Epithelial cell of proximal tubule (primary cell): ENCODE data around the gene SYT7. TPM values are rescaled to one million over a fixed set of nuclear protein-coding genes. Genes with fewer than 3 reads are reported as not detected.

Experiments
- DNase-seq: peaks from one replicate; pipeline ENCODE4 v3.0.0-alpha.2; 2011; ENCODE audit warnings: low read depth
- H3K4me3 ChIP-seq: 2 replicates; pipeline ENCODE4 v1.5.1; 2011; ENCODE audit warnings: low read depth, mild to moderate bottlenecking, low read length
- CTCF ChIP-seq: conservative IDR thresholded peaks from 2 replicates; pipeline ENCODE4 v1.5.1; 2012; ENCODE audit warnings: low read depth, mild to moderate bottlenecking, low read length
- total RNA-seq: library from RNA; depleted of rRNA; stranded (reverse); fragments of >200 nt; gene quantifications from 2 replicates; pipeline ENCODE4 v1.2.3, GENCODE V29; 2015

SYT7 gene
- total RNA-seq, 1 donor from 2014 or later, result 0.23 TPM

- TF ChIP-seq CTCF, result no peak
- no peak for DNase-seq
Observed at GRCh38 chr11:61507012-61507768, 73.7 kb downstream of the SYT7 start.

GRCh38 chr11:61505640-61506155, 75.2 kb downstream of the SYT7 start:
- no peak for DNase-seq
- no peak for TF ChIP-seq CTCF

More at GRCh38 chr11:61507012-61507768, 73.7 kb downstream of the SYT7 start:
- H3K4me3 ChIP-seq, result no peak overlapping the region

GRCh38 chr11:61505106-61505505, 75.8 kb downstream of the SYT7 start:
- DNase-seq, result no peak
- H3K4me3 ChIP-seq, result no peak overlapping the region
- TF ChIP-seq CTCF, result no peak

More at GRCh38 chr11:61505640-61506155, 75.2 kb downstream of the SYT7 start:
- no peak overlapping the region for H3K4me3 ChIP-seq

GRCh38 chr11:61503135-61503770, 77.6 kb downstream of the SYT7 start:
- no peak for DNase-seq
- H3K4me3 ChIP-seq, result no peak overlapping the region
- no peak for TF ChIP-seq CTCF

GRCh38 chr11:61502522-61502921, 78.4 kb downstream of the SYT7 start:
- no peak for DNase-seq
- no peak for TF ChIP-seq CTCF
- H3K4me3 ChIP-seq, result no peak overlapping the region

GRCh38 chr11:61499816-61500491, 80.9 kb downstream of the SYT7 start:
- TF ChIP-seq CTCF, result no peak
- H3K4me3 ChIP-seq, result no peak overlapping the region
- DNase-seq, result no peak
